CD4-positive, alpha-beta memory T cell (primary cell): ENCODE results near the gene WBP1. TPM values are rescaled to one million over a fixed set of nuclear protein-coding genes. Genes with fewer than 3 reads are reported as not detected.
"Not testable (repeated sequence)": the region's sequence is repeated elsewhere in the genome, so short reads cannot be mapped to it uniquely, and the experiment has no call there.

Source experiments
- CTCF ChIA-PET: fragments of 350-600 bp; sonication (Branson Sonifier 250); formaldehyde crosslinking; loops from one replicate; lab custom pipeline; 2021; ENCODE audit warnings: inconsistent platforms; ENCODE audit not compliant: partially characterized antibody; lab: Charles Lee
- POLR2A ChIA-PET: fragments of 350-600 bp; sonication (Branson Sonifier 250); formaldehyde crosslinking; loops from one replicate; lab custom pipeline; 2021; ENCODE audit not compliant: partially characterized antibody; lab: Charles Lee
- DNase-seq, 5 donors: peaks; one replicate each; pipeline versions ENCODE4 v3.0.0 to v3.0.0-alpha.2; 2020 to 2022; ENCODE audit warnings: mixed read lengths in 1 of 5
- H3K27ac ChIP-seq: one replicate; pipeline ENCODE4 v1.7.0; 2013; ENCODE audit warnings: low read depth, low read length
- H3K27me3 ChIP-seq: 2 replicates; pipeline ENCODE4 v1.7.0; 2013; ENCODE audit warnings: mild to moderate bottlenecking, low read length, moderate library complexity; ENCODE audit not compliant: insufficient read depth
- H3K36me3 ChIP-seq: 2 replicates; pipeline ENCODE4 v1.7.0; 2013; ENCODE audit warnings: mild to moderate bottlenecking, low read length, moderate library complexity; ENCODE audit not compliant: insufficient read depth
- H3K4me1 ChIP-seq: 2 replicates; pipeline ENCODE4 v1.7.0; 2013; ENCODE audit warnings: mild to moderate bottlenecking, low read length, moderate library complexity; ENCODE audit not compliant: insufficient read depth
- H3K4me3 ChIP-seq, 2 donors: one replicate each; pipeline ENCODE4 v1.7.0; 2013; ENCODE audit warnings: low read length in 2 of 2, mild to moderate bottlenecking in 1 of 2
- H3K9me3 ChIP-seq, 2 donors: one replicate each; pipeline ENCODE4 v1.7.0; 2013; ENCODE audit warnings: low read length in 2 of 2, control low read depth in 1 of 2; ENCODE audit not compliant: control insufficient read depth in 1 of 2
- H3K27ac Mint-ChIP-seq, 7 donors: one replicate each; pipeline ENCODE4 v1.8.0; 2020 to 2021; ENCODE audit warnings: mixed read lengths in 7 of 7, mild to moderate bottlenecking in 6 of 7, inconsistent platforms in 3 of 7, moderate library complexity in 3 of 7
- H3K27me3 Mint-ChIP-seq, 2 donors: one replicate each; pipeline ENCODE4 v1.8.0; 2020 to 2021; ENCODE audit warnings: mixed read lengths in 2 of 2
- H3K36me3 Mint-ChIP-seq, 2 donors: one replicate each; pipeline ENCODE4 v1.8.0; 2020 to 2021; ENCODE audit warnings: mixed read lengths in 2 of 2, inconsistent platforms in 1 of 2, mild to moderate bottlenecking in 1 of 2
- H3K4me1 Mint-ChIP-seq, 4 donors: one replicate each; pipeline ENCODE4 v1.8.0; 2020 to 2021; ENCODE audit warnings: mixed read lengths in 4 of 4, mild to moderate bottlenecking in 1 of 4
- H3K4me3 Mint-ChIP-seq, 8 donors: one replicate each; pipeline ENCODE4 v1.8.0; 2020 to 2021; ENCODE audit warnings: mixed read lengths in 8 of 8, mild to moderate bottlenecking in 7 of 8, moderate library complexity in 6 of 8, inconsistent platforms in 3 of 8
- H3K9me3 Mint-ChIP-seq, 8 donors: one replicate each; pipeline ENCODE4 v1.8.0; 2020 to 2021; ENCODE audit warnings: mixed read lengths in 8 of 8, mild to moderate bottlenecking in 5 of 8, inconsistent platforms in 3 of 8, moderate library complexity in 1 of 8
- intact Hi-C: fragments of 100-400 bp; cut with micrococcal nuclease; formaldehyde crosslinking; loops from one replicate; pipeline ENCODE4 v1.15.1; 2023
- polyA plus RNA-seq, 2 donors: library from polyadenylated mRNA; unstranded; fragments of 300-500 nt; fragmentation: Illumina TruSeq; gene quantifications; one replicate each; pipeline ENCODE4 v1.2.3, GENCODE V29; 2021
- total RNA-seq, 2 experiments: library from RNA; stranded (reverse); gene quantifications; one replicate each; pipeline ENCODE4 v1.2.3, GENCODE V29; 2021

The WBP1 gene
- total and polyA plus RNA-seq, 4 experiments from 2014 or later: 38.1 to 109 (median 74.7) TPM

GRCh38 chr2:74454654-74455511, 3.4 kb upstream of the WBP1 start, which contains the start of gene INO80B:
Gene INO80B, plus strand, starts transcription at chr2:74455087. Its CDS starts 30 bp downstream, at chr2:74455117.
- Mint-ChIP-seq H3K4me1 (peaks cover 46 to 70% (median 60%) of the 10 kb centered on the region in 4 donors), H3K27me3 (no peaks in the 10 kb centered on the region), H3K36me3 (peaks cover 3 to 16% of the 10 kb centered on the region in 2 donors), H3K4me3 (peak within 1 kb of the TSS; percentile 97 to 99 (median 99)), H3K27ac (peak within 1 kb of the TSS; percentile 92 to 100 (median 99)), H3K9me3 (no peaks in the 10 kb centered on the region)
- Histone ChIP-seq H3K9me3 (no peaks in the 10 kb centered on the region), H3K27ac (peak within 1 kb of the TSS; percentile 100), H3K27me3 (no peaks in the 10 kb centered on the region), H3K4me1 (peaks cover 56% of the 10 kb centered on the region), H3K36me3 (no peaks in the 10 kb centered on the region), H3K4me3 (peak within 1 kb of the TSS; percentile 62 to 75)
- CTCF ChIA-PET: interaction anchor here (0.8 to 4.6 kb wide), 10 partner anchors 13 to 134 kb away, joined by 3 to 66 read pairs (median 7); partner anchors contain the start of genes C2orf81, CCDC142, MRPL53 and TTC31
- intact Hi-C loops: loop anchor here (1.0 to 10.0 kb wide), 9 partner anchors 28 to 1220 kb away; partner anchors contain the start of genes AUP1, CCT7, DGUOK and HTRA2
- POLR2A ChIA-PET: interaction anchor here (0.6 to 9.5 kb wide), 21 partner anchors 10 to 718 kb away, joined by 3 to 516 read pairs (median 4); partner anchors contain the start of genes AUP1, C2orf81, CCDC142 and HTRA2
- peak; percentile 97 to 99 (median 98) for DNase-seq

- H3K4me3 ChIP-seq: peak overlapping the region; percentile 63 to 93
- ChIA-PET CTCF (interaction anchor here (0.6 to 4.6 kb wide), 8 partner anchors 10 to 132 kb away, joined by 3 to 66 read pairs (median 8); partner anchors contain the start of genes CCDC142 and TTC31), POLR2A (interaction anchor here (0.7 to 9.5 kb wide), 16 partner anchors 8 to 720 kb away, joined by 3 to 516 read pairs (median 8); partner anchors contain the start of genes AUP1, C2orf81, CCDC142 and HTRA2)
- peaks cover 48 to 75% (median 62%) of the 10 kb centered on the region in 4 donors for H3K4me1 Mint-ChIP-seq
- H3K36me3 Mint-ChIP-seq: peaks cover 3 to 19% of the 10 kb centered on the region in 2 donors
- H3K4me3 Mint-ChIP-seq: peak overlapping the region; percentile 95 to 99 (median 98)
- peaks cover 0 to 2% (median 0%) of the 10 kb centered on the region in 8 donors for H3K9me3 Mint-ChIP-seq
- H3K27me3 ChIP-seq: no peaks in the 10 kb centered on the region
- intact Hi-C loops: loop anchor here (1.0 to 10.0 kb wide), 3 partner anchors 8 to 532 kb away; partner anchors contain the start of genes C2orf81, DGUOK, MOGS and WDR54
- H3K27ac ChIP-seq: peak overlapping the region; percentile 100
- peaks cover 53% of the 10 kb centered on the region for H3K4me1 ChIP-seq
- no peaks in the 10 kb centered on the region for H3K9me3 ChIP-seq
- H3K36me3 ChIP-seq: peaks cover 8% of the 10 kb centered on the region
- peak overlapping the region; percentile 92 to 100 (median 99) for H3K27ac Mint-ChIP-seq
- DNase-seq: no peak
- no peaks in the 10 kb centered on the region for H3K27me3 Mint-ChIP-seq
Measured at GRCh38 chr2:74457129-74457548, 1.1 kb upstream of the WBP1 start.

- intact Hi-C loops: loop anchor here (1.0 to 10.0 kb wide), 6 partner anchors 8 to 533 kb away; partner anchors contain the start of genes AUP1, C2orf81, DGUOK and HTRA2
- peaks cover 0 to 2% (median 0%) of the 10 kb centered on the region in 8 donors for H3K9me3 Mint-ChIP-seq
- peaks cover 3 to 21% of the 10 kb centered on the region in 2 donors for H3K36me3 Mint-ChIP-seq
- DNase-seq: peak in 3 of 5 donors; percentile 81 to 90 (median 81)
- no peaks in the 10 kb centered on the region for H3K27me3 ChIP-seq
- ChIA-PET POLR2A (interaction anchor here (0.7 to 9.5 kb wide), 27 partner anchors 7 to 1224 kb away, joined by 3 to 516 read pairs (median 6); partner anchors contain the start of genes AUP1, C2orf81, CCDC142 and CCT7), CTCF (interaction anchor here (1.2 to 4.6 kb wide), 8 partner anchors 10 to 130 kb away, joined by 3 to 66 read pairs (median 9); partner anchors contain the start of genes CCDC142, MRPL53, PCGF1 and TTC31)
- H3K36me3 ChIP-seq: peaks cover 13% of the 10 kb centered on the region
- peak overlapping the region; percentile 70 to 93 for H3K4me3 ChIP-seq
- H3K27ac ChIP-seq: peak overlapping the region; percentile 100
- no peaks in the 10 kb centered on the region for H3K9me3 ChIP-seq
- peak overlapping the region; percentile 92 to 100 (median 99) for H3K27ac Mint-ChIP-seq
- peak overlapping the region; percentile 93 to 99 (median 98) for H3K4me3 Mint-ChIP-seq
- H3K27me3 Mint-ChIP-seq: no peaks in the 10 kb centered on the region
- peaks cover 48% of the 10 kb centered on the region for H3K4me1 ChIP-seq
- H3K4me1 Mint-ChIP-seq: peaks cover 44 to 70% (median 58%) of the 10 kb centered on the region in 4 donors
Measured at GRCh38 chr2:74457549-74458131, 598 bp upstream of the WBP1 start.

DNA sequence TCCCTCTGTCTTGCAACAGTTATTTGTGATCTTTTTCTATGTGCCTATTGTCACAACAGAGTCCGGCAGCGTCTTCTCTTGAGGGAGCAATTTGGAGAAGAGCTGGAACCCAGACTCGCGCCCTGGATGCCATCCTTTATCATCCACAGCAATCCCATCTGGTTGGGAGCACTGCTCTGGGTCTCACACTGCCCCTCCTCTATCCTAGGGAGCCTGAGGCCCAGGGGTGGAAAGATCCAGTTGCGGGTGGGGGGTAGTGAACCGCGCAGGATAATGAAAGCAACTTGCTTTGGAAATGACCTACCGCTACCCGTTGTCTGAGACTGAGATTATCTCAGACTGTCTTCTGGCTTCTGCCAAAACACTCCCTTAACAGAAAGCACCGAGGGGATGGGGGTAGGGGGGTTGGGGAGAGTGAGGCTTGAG, 713 bp downstream of the WBP1 start:
- H3K36me3 Mint-ChIP-seq: peaks cover 9 to 27% of the 10 kb centered on the region in 2 donors
- no peaks in the 10 kb centered on the region for H3K27me3 Mint-ChIP-seq
- intact Hi-C loops: loop anchor here (1.0 to 10.0 kb wide), 4 partner anchors 13 to 534 kb away; partner anchors contain the start of genes AUP1, DGUOK, HTRA2 and MRPL53
- DNase-seq: peak in 1 of 5 donors; percentile 54
- no peaks in the 10 kb centered on the region for H3K27me3 ChIP-seq
- H3K27ac Mint-ChIP-seq: peak overlapping the region; percentile 92 to 100 (median 99)
- H3K9me3 Mint-ChIP-seq: peaks cover 0 to 2% (median 0%) of the 10 kb centered on the region in 8 donors
- peak overlapping the region; percentile 100 for H3K27ac ChIP-seq
- H3K4me1 Mint-ChIP-seq: peaks cover 41 to 71% (median 57%) of the 10 kb centered on the region in 4 donors
- ChIA-PET CTCF (interaction anchor here (1.0 to 3.4 kb wide), 9 partner anchors 9 to 128 kb away, joined by 3 to 14 read pairs (median 8); partner anchors contain the start of genes CCDC142, MRPL53, PCGF1 and TTC31), POLR2A (interaction anchor here (0.7 to 9.5 kb wide), 23 partner anchors 9 to 1225 kb away, joined by 3 to 516 read pairs (median 5); partner anchors contain the start of genes AUP1, C2orf81, CCDC142 and CCT7)
- H3K4me1 ChIP-seq: peaks cover 47% of the 10 kb centered on the region
- peak overlapping the region; percentile 93 to 99 (median 98) for H3K4me3 Mint-ChIP-seq
- H3K4me3 ChIP-seq: peak overlapping the region; percentile 70 to 93
- no peaks in the 10 kb centered on the region for H3K9me3 ChIP-seq
- H3K36me3 ChIP-seq: peaks cover 19% of the 10 kb centered on the region

DNA sequence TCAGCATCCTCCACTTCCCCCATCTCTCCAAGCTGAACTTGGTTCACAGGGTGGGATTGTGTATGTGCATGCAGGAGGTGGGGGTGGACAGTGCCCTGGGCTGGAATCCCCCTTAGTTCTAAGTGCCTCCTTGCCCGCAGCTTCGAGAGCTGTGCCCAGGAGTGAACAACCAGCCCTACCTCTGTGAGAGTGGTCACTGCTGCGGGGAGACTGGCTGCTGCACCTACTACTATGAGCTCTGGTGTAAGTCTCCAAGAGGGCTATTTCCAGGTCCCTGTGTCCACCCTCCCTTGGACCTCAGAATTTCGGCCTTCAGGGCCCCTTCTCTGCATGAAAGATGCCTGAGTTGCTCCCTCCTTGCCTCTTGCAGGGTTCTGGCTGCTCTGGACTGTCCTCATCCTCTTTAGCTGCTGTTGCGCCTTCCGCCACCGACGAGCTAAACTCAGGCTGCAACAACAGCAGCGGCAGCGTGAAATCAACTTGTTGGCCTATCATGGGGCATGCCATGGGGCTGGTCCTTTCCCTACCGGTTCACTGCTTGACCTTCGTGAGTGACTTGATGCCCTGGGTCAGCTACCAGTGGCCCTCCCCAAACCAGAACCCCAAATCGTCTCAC, 1.4 kb downstream of the WBP1 start:
- not testable (repeated sequence) for H3K9me3 Mint-ChIP-seq, H3K27me3 Mint-ChIP-seq, H3K27ac ChIP-seq, DNase-seq, H3K9me3 ChIP-seq, H3K4me3 ChIP-seq, H3K27me3 ChIP-seq
- ChIA-PET CTCF (interaction anchor here (1.0 to 3.4 kb wide), 6 partner anchors 8 to 69 kb away, joined by 3 to 14 read pairs (median 9); partner anchors contain the start of genes CCDC142, MRPL53 and TTC31), POLR2A (interaction anchor here (1.6 to 9.5 kb wide), 8 partner anchors 9 to 281 kb away, joined by 4 to 516 read pairs (median 26); partner anchors contain the start of genes C2orf81, CCDC142, LBX2 and MOB1A)
- Mint-ChIP-seq H3K4me3 (peak overlapping the region; percentile 93 to 99 (median 98)), H3K27ac (peak overlapping the region; percentile 81 to 100 (median 99)), H3K36me3 (peaks cover 9 to 27% of the 10 kb centered on the region in 2 donors), H3K4me1 (peaks cover 39 to 73% (median 58%) of the 10 kb centered on the region in 4 donors)
- peaks cover 48% of the 10 kb centered on the region for H3K4me1 ChIP-seq
- H3K36me3 ChIP-seq: peaks cover 19% of the 10 kb centered on the region
- intact Hi-C loops: loop anchor here (10.0 kb wide), 1 partner anchor 535 kb away; the partner anchor contains the start of gene DGUOK
